Stomach (tissue), 9 donors: ENCODE measurements around the gene CRYBG2. TPM values are rescaled to one million over a fixed set of nuclear protein-coding genes. Genes with fewer than 3 reads are reported as not detected.

Experiments used
- DNase-seq, 2 donors: peaks; one replicate each; pipeline versions ENCODE4 v3.0.0 to v3.0.0-alpha.2; 2013 to 2019
- H3K27ac ChIP-seq, 5 donors: fragments of 200-600 bp in 4 of 5; sonication (generic) in 4 of 5; one replicate each; pipeline ENCODE4 v1.5.1; 2013 to 2019; ENCODE audit warnings: mild to moderate bottlenecking in 1 of 5, moderate library complexity in 1 of 5
- H3K27me3 ChIP-seq, 3 donors: fragments of 200-600 bp; sonication (generic); one replicate each; pipeline ENCODE4 v1.5.1; 2017 to 2019; ENCODE audit warnings: mixed run types in 1 of 3
- H3K36me3 ChIP-seq, 4 donors: fragments of 200-600 bp; sonication (generic); 1 replicate in 3 of 4; 2 replicates in 1 of 4; pipeline ENCODE4 v1.5.1; 2016 to 2019
- H3K4me1 ChIP-seq, 4 donors: fragments of 200-600 bp; sonication (generic); one replicate each; pipeline ENCODE4 v1.5.1; 2016 to 2019
- H3K4me3 ChIP-seq, 4 donors: fragments of 200-600 bp; sonication (generic) in 3 of 4; one replicate each; pipeline ENCODE4 v1.5.1; 2016 to 2019; ENCODE audit warnings: mild to moderate bottlenecking in 1 of 4
- H3K9me3 ChIP-seq, 4 donors: fragments of 200-600 bp; sonication (generic); one replicate each; pipeline ENCODE4 v1.5.1; 2016 to 2019
- EP300 ChIP-seq: sonication (generic); formaldehyde crosslinking; IDR thresholded peaks from one replicate; pipeline ENCODE4 v1.6.1; 2017; ENCODE audit warnings: antibody characterized with exemption
- POLR2A ChIP-seq, 4 donors: fragments of 450-650 bp; IDR thresholded peaks; one replicate each; pipeline ENCODE4 v1.6.1; 2016; ENCODE audit warnings: antibody characterized with exemption in 4 of 4, control low read depth in 2 of 4, mild to moderate bottlenecking in 1 of 4, moderate library complexity in 1 of 4
- POLR2AphosphoS5 ChIP-seq, 3 donors: sonication (generic); formaldehyde crosslinking; IDR thresholded peaks; one replicate each; pipeline ENCODE4 v1.6.1; 2016; ENCODE audit warnings: antibody characterized with exemption in 3 of 3
- WGBS, 5 donors: extraction: QIAGEN DNeasy Blood & Tissue Kit in 3 of 5; methylation state at CpG; one replicate each; pipeline versions ENCODE4 v1.1.5 to v1.1.7; 2013 to 2018; 5-methylcytosine and 5-hydroxymethylcytosine counted together
- intact Hi-C: fragments of 100-400 bp; cut with DNase I; formaldehyde crosslinking; loops from one replicate; pipeline ENCODE4 v1.15.1; 2023; ENCODE audit warnings: low total_unique reads
- polyA plus RNA-seq, 3 donors: library from polyadenylated mRNA; stranded (reverse); fragments of 200-250 nt; gene quantifications; one replicate each; pipeline ENCODE4 v1.2.3, GENCODE V29; 2013
- total RNA-seq, 5 donors: library from RNA; depleted of rRNA; stranded (reverse); fragments of >200 nt; gene quantifications; one replicate each; pipeline versions ENCODE4 v1.1.0 to v1.2.3, GENCODE V29; 2014 to 2016
- TF ChIP-seq, protein P1 (sequence below), 7 experiments: fragments of 450-650 bp in 4 of 7; fragments of 200-600 bp in 3 of 7; sonication (generic) in 3 of 7; IDR thresholded peaks; one replicate each; pipeline ENCODE4 v1.5.1; 2016 to 2019; ENCODE audit warnings: antibody characterized with exemption in 7 of 7, control low read depth in 2 of 7, mild to moderate bottlenecking in 1 of 7
- donor health status: healthy with polysubstance abuse.
- donor health status: Bipolar disorder and iron deficiency.
- donor health status: healthy.

The CRYBG2 gene
- total and polyA plus RNA-seq, 8 donors = 0.15 to 66.8 (median 3.2) TPM

DNA sequence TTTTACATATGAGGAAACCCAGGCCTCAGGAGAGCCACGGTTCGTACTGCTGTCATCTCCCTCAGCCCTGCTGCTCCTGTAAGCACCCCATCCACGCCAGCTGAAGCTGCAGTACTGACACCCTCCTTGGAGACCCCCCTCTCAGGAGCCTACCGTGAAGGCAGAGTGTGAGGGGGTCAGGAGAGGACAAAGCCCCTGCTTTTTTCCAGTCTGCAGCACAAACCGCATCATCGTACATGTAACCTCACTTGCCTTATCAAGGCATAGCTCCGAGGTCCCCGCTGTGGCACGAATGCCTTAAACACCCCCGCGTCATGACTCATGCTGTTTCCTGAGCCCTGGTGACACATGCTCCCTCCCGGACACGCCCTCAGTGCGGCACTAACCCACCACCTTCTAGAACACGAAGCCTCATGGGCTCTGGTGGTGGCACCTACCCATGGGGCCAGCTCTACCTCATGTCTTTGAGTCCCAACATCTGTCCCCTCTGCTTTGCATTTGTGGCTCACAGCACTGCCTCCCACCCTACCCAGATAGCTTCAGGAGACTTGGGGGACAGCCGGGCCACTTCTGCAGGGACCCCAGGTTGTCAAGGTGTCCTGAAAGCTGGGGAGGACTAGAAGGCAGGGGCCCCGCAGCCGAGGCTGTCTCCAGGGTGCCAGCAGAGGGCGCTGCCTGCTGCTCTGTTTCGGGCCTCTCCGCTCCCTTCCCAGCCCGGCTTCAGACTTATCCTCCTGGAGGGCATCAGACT is 69.2 kb downstream of the CRYBG2 start:
- Histone ChIP-seq H3K4me1 (peaks cover 45 to 96% (median 62%) of the 10 kb centered on the region in 4 donors), H3K4me3 (no peak overlapping the region), H3K36me3 (peaks cover 0 to 20% (median 9%) of the 10 kb centered on the region in 4 donors), H3K27ac (peak overlapping the region; percentile 2 to 100 (median 71)), H3K27me3 (no peaks in the 10 kb centered on the region), H3K9me3 (no peaks in the 10 kb centered on the region)
- TF ChIP-seq, protein P1, sequence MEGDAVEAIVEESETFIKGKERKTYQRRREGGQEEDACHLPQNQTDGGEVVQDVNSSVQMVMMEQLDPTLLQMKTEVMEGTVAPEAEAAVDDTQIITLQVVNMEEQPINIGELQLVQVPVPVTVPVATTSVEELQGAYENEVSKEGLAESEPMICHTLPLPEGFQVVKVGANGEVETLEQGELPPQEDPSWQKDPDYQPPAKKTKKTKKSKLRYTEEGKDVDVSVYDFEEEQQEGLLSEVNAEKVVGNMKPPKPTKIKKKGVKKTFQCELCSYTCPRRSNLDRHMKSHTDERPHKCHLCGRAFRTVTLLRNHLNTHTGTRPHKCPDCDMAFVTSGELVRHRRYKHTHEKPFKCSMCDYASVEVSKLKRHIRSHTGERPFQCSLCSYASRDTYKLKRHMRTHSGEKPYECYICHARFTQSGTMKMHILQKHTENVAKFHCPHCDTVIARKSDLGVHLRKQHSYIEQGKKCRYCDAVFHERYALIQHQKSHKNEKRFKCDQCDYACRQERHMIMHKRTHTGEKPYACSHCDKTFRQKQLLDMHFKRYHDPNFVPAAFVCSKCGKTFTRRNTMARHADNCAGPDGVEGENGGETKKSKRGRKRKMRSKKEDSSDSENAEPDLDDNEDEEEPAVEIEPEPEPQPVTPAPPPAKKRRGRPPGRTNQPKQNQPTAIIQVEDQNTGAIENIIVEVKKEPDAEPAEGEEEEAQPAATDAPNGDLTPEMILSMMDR (IDR thresholded peaks at IDR 0.05) = peak in 5 of 7 experiments; percentile 44 to 71 (median 60)
- no peak for TF ChIP-seq POLR2A (IDR thresholded peaks at IDR 0.05)
- peak in 2 of 3 donors; percentile 41 to 87 for TF ChIP-seq POLR2AphosphoS5 (IDR thresholded peaks at IDR 0.05)
- no peak for TF ChIP-seq EP300
- intact Hi-C loops = loop anchor here (5.0 kb wide), 1 partner anchor 38 kb away; no protein-coding TSS in a partner anchor
- 23 to 34% (median 27%) methylated on average over 17 to 22 of the region's 22 CpGs for WGBS, 5 donors
- DNase-seq = peak; percentile 82 to 92

DNA sequence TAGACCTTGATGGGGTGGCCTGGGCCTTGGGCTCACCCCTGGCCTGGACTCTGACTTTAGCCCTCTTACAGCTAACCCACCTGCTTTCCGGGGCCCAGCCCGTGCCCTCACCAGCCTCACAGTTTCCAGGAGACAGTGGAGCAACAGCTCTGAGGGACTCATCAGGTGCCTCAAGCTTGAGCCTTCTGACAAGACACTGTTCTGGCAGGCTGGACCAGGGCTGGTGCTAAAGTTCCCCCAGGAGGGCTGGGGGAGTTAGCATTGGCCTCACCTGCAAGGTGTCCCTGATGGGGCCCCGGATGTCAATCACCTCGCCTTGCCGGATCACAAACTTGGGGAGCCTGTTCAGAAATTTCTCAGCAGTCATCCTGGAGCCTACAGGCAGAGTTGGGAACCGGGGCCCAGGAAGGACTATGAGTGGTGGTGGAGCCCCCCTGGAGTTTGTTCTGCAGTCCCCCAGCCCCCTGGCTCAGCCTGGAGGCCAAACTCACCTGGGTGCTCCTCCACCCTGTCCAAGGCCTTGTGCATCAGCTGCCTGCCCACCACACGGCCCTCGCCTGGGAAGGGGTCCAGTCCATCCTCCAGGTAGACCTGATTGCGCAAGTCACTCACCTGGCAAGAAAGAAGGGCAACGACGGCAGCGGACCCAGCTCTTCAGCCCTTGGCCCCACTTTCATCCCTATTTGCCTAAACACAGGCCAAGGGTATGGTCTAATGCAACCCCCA is 69.9 kb downstream of the CRYBG2 start:
- H3K27me3 ChIP-seq = no peaks in the 10 kb centered on the region
- H3K4me1 ChIP-seq = peaks cover 50 to 92% (median 63%) of the 10 kb centered on the region in 4 donors
- DNase-seq = no peak
- TF ChIP-seq, protein P1 (IDR thresholded peaks at IDR 0.05) = no peak
- TF ChIP-seq POLR2A (IDR thresholded peaks at IDR 0.05) (no peak), POLR2AphosphoS5 (IDR thresholded peaks at IDR 0.05) (no peak), EP300 (no peak)
- H3K4me3 ChIP-seq = no peak overlapping the region
- intact Hi-C loops = no loop called here
- H3K27ac ChIP-seq = peak overlapping the region; percentile 2 to 100 (median 71)
- WGBS, 5 donors = 74 to 84% (median 82%) methylated on average over 7 to 12 of the region's 12 CpGs
- H3K9me3 ChIP-seq = no peaks in the 10 kb centered on the region
- H3K36me3 ChIP-seq = peaks cover 0 to 20% (median 9%) of the 10 kb centered on the region in 4 donors

DNA sequence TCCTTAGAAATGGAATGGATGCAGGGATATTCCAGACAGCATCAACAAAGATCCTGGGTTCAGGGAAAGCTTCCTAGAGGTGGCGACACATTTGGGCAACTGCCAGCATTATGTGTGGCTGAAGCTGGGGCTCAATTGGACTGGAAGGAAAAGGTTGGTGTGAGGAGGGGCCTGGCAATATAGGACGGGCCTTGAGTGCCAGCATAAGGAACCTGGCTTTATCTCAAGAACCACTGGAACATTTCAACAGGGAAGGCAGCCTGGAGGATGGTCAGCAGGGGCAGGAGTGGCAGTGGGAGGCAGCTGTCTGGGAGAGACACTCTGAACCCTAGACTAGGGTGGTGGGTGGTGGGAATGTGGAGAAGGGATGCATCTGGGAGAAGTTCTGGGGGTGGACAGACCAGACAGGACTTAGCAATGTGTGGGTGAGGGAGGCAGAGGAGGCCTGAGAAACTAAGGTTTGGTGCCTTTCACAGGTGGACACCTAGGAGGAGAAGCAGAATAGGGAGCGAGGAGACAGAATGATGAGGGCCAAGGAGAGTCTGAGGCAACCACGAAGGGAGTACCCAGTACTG is 70.6 kb downstream of the CRYBG2 start:
- TF ChIP-seq EP300 = no peak
- TF ChIP-seq, protein P1 (IDR thresholded peaks at IDR 0.05) = no peak
- TF ChIP-seq POLR2A (IDR thresholded peaks at IDR 0.05) = no peak
- no peak for TF ChIP-seq POLR2AphosphoS5 (IDR thresholded peaks at IDR 0.05)
- peaks cover 50 to 92% (median 64%) of the 10 kb centered on the region in 4 donors for H3K4me1 ChIP-seq
- intact Hi-C loops = no loop called here

DNA sequence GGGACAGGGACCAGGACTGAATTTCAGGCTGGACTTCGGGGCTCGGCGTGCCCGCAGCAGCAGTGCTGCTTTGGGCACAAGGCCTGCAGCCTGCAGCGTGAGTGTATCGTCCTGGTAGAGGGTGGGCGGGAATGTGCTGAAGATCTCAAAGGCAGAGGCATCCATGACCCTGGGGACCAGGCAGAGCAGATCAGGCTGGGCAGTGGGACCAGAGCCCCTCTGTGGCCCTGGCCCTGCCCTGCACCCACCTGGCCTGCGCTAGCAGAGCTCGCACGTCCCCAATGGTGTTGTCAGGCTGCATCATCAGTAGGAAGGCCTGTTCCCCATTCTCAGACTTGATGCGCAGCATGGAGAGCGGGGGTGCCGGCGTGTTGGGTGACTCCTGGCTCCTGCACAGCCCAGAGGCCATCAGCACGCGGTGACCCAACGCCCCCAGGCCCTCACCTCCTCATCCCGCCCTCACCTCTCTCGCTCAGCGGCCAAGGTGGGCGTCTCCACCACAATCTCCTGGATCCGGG is 71.5 kb downstream of the CRYBG2 start:
- Histone ChIP-seq H3K36me3 (peaks cover 0 to 20% (median 9%) of the 10 kb centered on the region in 4 donors), H3K4me3 (peak overlapping the region in 2 of 4 donors; percentile 65 to 72), H3K27ac (peak overlapping the region in 4 of 5 donors; percentile 3 to 100 (median 98)), H3K4me1 (peaks cover 57 to 92% (median 73%) of the 10 kb centered on the region in 4 donors), H3K9me3 (no peaks in the 10 kb centered on the region), H3K27me3 (no peaks in the 10 kb centered on the region)
- intact Hi-C loops = no loop called here
- WGBS, 5 donors = 76 to 84% (median 81%) methylated on average over 13 to 22 of the region's 22 CpGs
- DNase-seq = no peak
- no peak for TF ChIP-seq EP300
- TF ChIP-seq, protein P1 (IDR thresholded peaks at IDR 0.05) = no peak

More for the DNA sequence above, 70.6 kb downstream of the CRYBG2 start:
- Histone ChIP-seq H3K9me3 (no peaks in the 10 kb centered on the region), H3K27ac (peak overlapping the region in 4 of 5 donors; percentile 71 to 100 (median 98)), H3K36me3 (peaks cover 0 to 20% (median 9%) of the 10 kb centered on the region in 4 donors), H3K27me3 (no peaks in the 10 kb centered on the region), H3K4me3 (no peak overlapping the region)
- DNase-seq = no peak
- WGBS, 5 donors = 53 to 67% (median 63%) methylated on average over 4 of the region's 4 CpGs
